Activated naive CD4-positive, alpha-beta T cell treated with anti-CD3 and anti-CD28 coated beads for 36 hours (primary cell): Measurements from ENCODE around the gene CCS. TPM values are rescaled to one million over a fixed set of nuclear protein-coding genes. Genes with fewer than 3 reads are reported as not detected.

ENCODE experiments used
- CTCF ChIA-PET: fragments of 350-600 bp; sonication (Branson Sonifier 250); formaldehyde crosslinking; loops from one replicate; lab custom pipeline; 2021; ENCODE audit warnings: antibody characterized with exemption; lab: Charles Lee
- DNase-seq: peaks from one replicate; pipeline ENCODE4 v3.0.0-alpha.2; 2020
- H3K27ac Mint-ChIP-seq: one replicate; pipeline ENCODE4 v1.8.0; 2021; ENCODE audit warnings: mild to moderate bottlenecking, mixed read lengths
- H3K27me3 Mint-ChIP-seq: one replicate; pipeline ENCODE4 v1.8.0; 2021; ENCODE audit warnings: low read depth, mixed read lengths
- H3K36me3 Mint-ChIP-seq: one replicate; pipeline ENCODE4 v1.8.0; 2021; ENCODE audit warnings: low read depth, mixed read lengths
- H3K4me1 Mint-ChIP-seq: one replicate; pipeline ENCODE4 v1.8.0; 2021; ENCODE audit warnings: low read depth, mixed read lengths
- H3K4me3 Mint-ChIP-seq: one replicate; pipeline ENCODE4 v1.8.0; 2021; ENCODE audit warnings: mild to moderate bottlenecking, moderate library complexity, mixed read lengths
- H3K9me3 Mint-ChIP-seq: one replicate; pipeline ENCODE4 v1.8.0; 2021; ENCODE audit warnings: mixed read lengths
- intact Hi-C: fragments of 100-400 bp; cut with micrococcal nuclease; formaldehyde crosslinking; loops from one replicate; pipeline ENCODE4 v1.15.1; 2023
- total RNA-seq, 2 experiments: library from RNA; stranded (reverse); gene quantifications; one replicate each; pipeline ENCODE4 v1.2.3, GENCODE V29; 2021

CCS gene
- total RNA-seq, 2 experiments from 2014 or later = 22.6 to 22.8 TPM

DNA sequence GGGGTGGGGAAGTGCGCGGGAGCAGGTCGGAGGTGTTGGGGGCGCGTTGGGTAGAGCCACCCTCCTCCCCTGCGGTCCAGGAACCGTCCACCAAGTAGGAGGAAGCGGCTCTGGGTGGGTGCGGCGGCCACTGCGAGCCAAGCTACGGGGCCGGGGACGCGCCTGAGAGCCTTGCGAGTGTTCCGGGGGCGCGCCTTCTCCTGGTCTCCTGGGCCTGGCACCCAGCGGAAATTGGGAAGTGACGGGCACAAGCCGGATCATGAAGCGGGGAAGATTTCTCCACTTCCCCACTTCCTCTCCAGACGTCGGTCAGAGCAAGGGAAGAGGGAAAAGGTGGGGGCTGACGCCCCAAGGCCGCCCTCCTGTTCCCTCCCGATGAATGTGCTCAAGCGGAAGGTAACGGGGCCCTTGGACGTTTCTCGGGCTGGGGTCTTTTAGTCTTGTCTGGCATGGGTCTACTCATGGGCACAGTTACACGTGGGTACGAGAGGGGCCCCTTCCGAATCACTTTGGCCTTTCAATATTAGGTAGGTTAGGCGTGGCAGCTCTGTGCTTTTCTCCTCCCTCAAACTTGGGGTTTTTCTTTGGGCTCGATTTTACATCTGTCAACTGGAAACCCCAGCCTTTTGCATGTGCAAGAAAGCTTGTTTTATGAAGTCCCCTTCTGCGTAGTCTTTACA lies 24.3 kb downstream of the CCS start:
- DNase-seq = peak; percentile 50
- Mint-ChIP-seq H3K27ac (peak overlapping the region; percentile 98), H3K4me1 (peaks cover 43% of the 10 kb centered on the region), H3K36me3 (peaks cover 58% of the 10 kb centered on the region), H3K9me3 (peaks cover 1% of the 10 kb centered on the region), H3K27me3 (no peaks in the 10 kb centered on the region), H3K4me3 (peak overlapping the region; percentile 98)
- intact Hi-C loops = loop anchor here (2.0 to 10.0 kb wide), 5 partner anchors 70 to 1195 kb away; partner anchors contain the start of genes ACTN3, B4GAT1, BRMS1 and NEAT1
- CTCF ChIA-PET = interaction anchor here (1.2 to 2.4 kb wide), 2 partner anchors 21 to 23 kb away, joined by 3 to 11 read pairs; partner anchors contain the start of gene RBM4

DNA sequence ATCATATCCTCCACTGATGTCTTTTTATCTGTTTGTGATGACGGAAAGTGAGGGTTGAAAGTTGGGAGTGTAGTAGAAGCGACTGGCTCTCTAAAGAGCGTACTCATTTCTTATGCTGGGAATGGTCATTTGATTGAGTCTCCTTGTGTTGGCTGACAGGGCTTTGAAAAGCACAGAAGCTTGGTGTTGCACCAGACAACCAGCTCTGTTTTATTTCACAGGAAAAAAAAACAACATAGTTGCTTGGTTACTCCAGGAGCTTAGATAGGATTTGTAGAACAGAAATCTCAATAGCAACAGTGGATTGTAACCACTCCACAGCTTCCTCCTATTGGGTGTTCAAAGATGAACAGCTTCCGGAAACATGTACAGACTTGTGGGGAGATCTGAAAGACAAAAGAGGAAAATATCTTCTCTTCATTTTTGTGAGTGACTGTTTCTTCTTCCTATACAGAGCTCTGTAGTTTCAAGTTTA lies 26.1 kb downstream of the CCS start:
- intact Hi-C loops = loop anchor here (1.0 to 10.0 kb wide), 4 partner anchors 272 to 1197 kb away; partner anchors contain the start of genes B4GAT1, BRMS1, KDM2A and NEAT1
- H3K36me3 Mint-ChIP-seq = peaks cover 76% of the 10 kb centered on the region
- CTCF ChIA-PET = interaction anchor here (0.7 to 1.5 kb wide), 5 partner anchors 19 to 41 kb away, joined by 3 to 5 read pairs (median 3); partner anchors contain the start of gene RBM4
- H3K9me3 Mint-ChIP-seq = peaks cover 1% of the 10 kb centered on the region
- H3K27ac Mint-ChIP-seq = peak overlapping the region; percentile 98
- H3K4me3 Mint-ChIP-seq = peak overlapping the region; percentile 98
- peaks cover 58% of the 10 kb centered on the region for H3K4me1 Mint-ChIP-seq
- no peaks in the 10 kb centered on the region for H3K27me3 Mint-ChIP-seq
- peak; percentile 35 for DNase-seq

DNA sequence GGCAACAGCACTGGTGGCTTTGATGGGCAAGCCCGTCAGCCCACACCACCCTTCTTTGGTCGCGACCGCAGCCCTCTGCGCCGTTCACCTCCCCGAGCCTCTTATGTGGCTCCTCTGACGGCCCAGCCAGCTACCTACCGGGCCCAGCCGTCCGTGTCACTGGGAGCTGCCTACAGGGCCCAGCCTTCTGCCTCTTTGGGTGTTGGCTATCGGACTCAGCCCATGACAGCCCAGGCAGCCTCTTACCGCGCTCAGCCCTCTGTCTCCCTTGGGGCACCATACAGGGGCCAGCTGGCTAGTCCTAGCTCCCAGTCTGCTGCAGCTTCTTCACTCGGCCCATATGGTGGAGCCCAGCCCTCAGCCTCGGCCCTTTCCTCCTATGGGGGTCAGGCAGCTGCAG lies 31.5 kb downstream of the CCS start:
- Mint-ChIP-seq H3K4me1 (peaks cover 63% of the 10 kb centered on the region), H3K9me3 (peaks cover 1% of the 10 kb centered on the region), H3K4me3 (no peak overlapping the region), H3K36me3 (peaks cover 82% of the 10 kb centered on the region), H3K27me3 (no peaks in the 10 kb centered on the region), H3K27ac (no peak overlapping the region)
- no peak for DNase-seq
- intact Hi-C loops = no loop called here
- CTCF ChIA-PET = interaction anchor here (1.2 kb wide), 1 partner anchor 32 kb away, joined by 3 read pairs; no protein-coding TSS in a partner anchor

DNA sequence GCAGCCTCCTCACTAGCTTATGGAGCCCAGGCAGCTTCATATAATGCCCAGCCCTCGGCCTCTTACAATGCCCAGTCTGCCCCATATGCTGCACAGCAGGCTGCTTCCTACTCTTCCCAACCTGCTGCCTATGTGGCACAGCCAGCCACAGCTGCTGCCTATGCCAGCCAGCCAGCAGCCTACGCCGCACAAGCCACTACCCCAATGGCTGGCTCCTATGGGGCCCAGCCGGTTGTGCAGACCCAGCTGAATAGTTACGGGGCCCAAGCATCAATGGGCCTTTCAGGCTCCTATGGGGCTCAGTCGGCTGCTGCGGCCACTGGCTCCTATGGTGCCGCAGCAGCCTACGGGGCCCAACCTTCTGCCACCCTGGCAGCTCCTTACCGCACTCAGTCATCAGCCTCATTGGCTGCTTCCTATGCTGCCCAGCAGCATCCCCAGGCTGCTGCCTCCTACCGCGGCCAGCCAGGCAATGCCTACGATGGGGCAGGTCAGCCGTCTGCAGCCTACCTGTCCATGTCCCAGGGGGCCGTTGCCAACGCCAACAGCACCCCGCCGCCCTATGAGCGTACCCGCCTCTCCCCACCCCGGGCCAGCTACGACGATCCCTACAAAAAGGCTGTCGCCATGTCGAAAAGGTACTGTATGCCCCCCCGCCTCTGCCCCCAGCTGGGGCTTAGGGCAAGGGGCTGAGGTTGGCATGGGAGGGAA lies 32.2 kb downstream of the CCS start:
- DNase-seq = no peak
- Mint-ChIP-seq H3K9me3 (no peaks in the 10 kb centered on the region), H3K4me3 (no peak overlapping the region), H3K27me3 (no peaks in the 10 kb centered on the region), H3K27ac (no peak overlapping the region), H3K4me1 (peaks cover 62% of the 10 kb centered on the region), H3K36me3 (peaks cover 83% of the 10 kb centered on the region)
- CTCF ChIA-PET = interaction anchor here (1.2 kb wide), 1 partner anchor 33 kb away, joined by 3 read pairs; no protein-coding TSS in a partner anchor
- intact Hi-C loops = no loop called here

DNA sequence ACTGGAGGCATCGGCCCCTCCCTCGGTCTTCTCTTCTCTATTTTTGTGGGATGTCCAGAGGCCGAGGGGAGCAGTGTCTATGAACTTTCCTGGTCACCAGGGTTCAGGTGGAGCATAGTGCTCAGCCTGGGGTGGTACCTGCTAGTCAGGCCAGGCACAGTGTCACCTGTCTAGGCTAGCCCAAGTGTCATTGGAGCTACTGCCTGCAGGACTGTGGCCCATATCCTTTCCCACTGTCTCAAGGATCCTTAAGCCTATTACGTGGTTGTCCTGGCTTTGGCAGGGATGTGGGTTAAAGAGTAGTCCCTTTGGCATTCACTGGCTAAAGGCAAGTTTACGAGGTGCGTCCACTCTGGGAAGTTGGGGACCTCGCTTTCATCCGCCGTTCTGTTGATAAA lies 32.8 kb downstream of the CCS start:
- Mint-ChIP-seq H3K9me3 (no peaks in the 10 kb centered on the region), H3K4me3 (no peak overlapping the region), H3K4me1 (peaks cover 59% of the 10 kb centered on the region), H3K36me3 (peaks cover 82% of the 10 kb centered on the region), H3K27ac (no peak overlapping the region), H3K27me3 (no peaks in the 10 kb centered on the region)
- intact Hi-C loops = no loop called here
- no peak for DNase-seq
- CTCF ChIA-PET = no interaction called here

DNA sequence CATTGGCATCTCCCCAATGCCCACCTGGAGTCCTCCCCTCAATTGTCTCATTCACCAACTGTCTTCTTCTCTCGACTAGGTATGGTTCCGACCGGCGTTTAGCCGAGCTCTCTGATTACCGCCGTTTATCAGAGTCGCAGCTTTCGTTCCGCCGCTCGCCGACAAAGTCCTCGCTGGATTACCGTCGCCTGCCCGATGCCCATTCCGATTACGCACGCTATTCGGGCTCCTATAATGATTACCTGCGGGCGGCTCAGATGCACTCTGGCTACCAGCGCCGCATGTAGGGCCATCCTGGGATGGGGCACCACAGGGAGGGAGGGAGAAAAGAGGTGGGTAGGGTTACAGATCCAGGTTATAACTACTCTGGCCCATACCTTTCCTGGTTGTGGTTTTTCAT lies 33.4 kb downstream of the CCS start:
- H3K9me3 Mint-ChIP-seq = no peaks in the 10 kb centered on the region
- H3K4me3 Mint-ChIP-seq = no peak overlapping the region
- H3K4me1 Mint-ChIP-seq = peaks cover 55% of the 10 kb centered on the region
- H3K36me3 Mint-ChIP-seq = peaks cover 77% of the 10 kb centered on the region
- H3K27me3 Mint-ChIP-seq = no peaks in the 10 kb centered on the region
- DNase-seq = no peak
- H3K27ac Mint-ChIP-seq = peak overlapping the region; percentile 18
- CTCF ChIA-PET = no interaction called here
- intact Hi-C loops = no loop called here

DNA sequence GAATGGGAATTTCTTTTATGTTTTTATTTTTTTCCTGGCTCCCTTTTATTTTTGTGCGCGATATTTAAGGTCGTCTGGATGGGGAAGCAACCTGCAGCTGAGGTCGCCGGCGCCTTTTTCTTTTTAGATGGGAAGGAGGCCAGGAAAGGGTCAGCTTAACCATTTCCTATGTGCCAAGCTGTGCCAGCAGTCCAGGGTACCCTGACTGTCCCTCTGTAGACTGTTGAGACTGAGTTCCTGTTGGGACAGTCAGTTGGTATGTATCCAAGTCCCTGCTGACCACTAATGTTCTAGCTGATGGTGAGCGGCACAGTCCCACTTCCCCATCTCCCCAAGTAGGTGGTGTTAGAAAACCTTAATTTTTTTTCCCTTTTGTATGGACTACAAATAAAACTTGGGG lies 33.9 kb downstream of the CCS start:
- Mint-ChIP-seq H3K27ac (peak overlapping the region; percentile 18), H3K4me3 (no peak overlapping the region), H3K36me3 (peaks cover 74% of the 10 kb centered on the region), H3K4me1 (peaks cover 52% of the 10 kb centered on the region), H3K9me3 (no peaks in the 10 kb centered on the region), H3K27me3 (no peaks in the 10 kb centered on the region)
- CTCF ChIA-PET = interaction anchor here (1.1 kb wide), 1 partner anchor 11 kb away, joined by 3 read pairs; the partner anchor contains the start of gene RBM4
- intact Hi-C loops = no loop called here
- DNase-seq = no peak

DNA sequence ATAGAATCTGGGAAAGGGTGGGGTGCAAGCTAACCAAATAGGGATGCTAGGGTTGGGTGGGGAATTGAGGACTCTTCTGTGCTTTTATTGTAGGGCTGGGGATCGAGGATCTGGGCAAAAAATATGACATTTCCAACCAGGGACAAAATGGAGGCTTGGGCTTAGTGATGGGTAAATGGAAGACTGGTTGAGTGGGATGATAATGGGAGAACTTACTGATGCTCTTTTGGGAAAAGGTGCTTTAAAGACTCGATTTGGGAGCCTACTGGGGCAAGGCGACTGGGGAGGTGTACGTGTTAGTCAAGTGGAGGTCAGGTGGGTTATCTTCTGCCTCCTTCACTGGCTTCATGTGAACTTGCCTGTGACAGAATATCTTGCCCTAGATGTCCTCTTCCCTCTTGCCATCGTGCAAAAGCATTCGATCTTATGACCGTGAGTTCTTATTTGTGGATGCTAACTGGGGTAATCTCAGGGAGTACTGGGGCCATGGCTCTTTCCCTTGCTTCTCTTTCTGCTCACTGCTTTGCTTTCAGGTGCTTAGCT lies 35.1 kb downstream of the CCS start:
- no peaks in the 10 kb centered on the region for H3K9me3 Mint-ChIP-seq
- peaks cover 74% of the 10 kb centered on the region for H3K36me3 Mint-ChIP-seq
- CTCF ChIA-PET = interaction anchor here (1.2 to 1.3 kb wide), 2 partner anchors 10 to 18 kb away, joined by 3 to 4 read pairs; no protein-coding TSS in a partner anchor
- intact Hi-C loops = no loop called here
- no peak overlapping the region for H3K4me3 Mint-ChIP-seq
- peaks cover 43% of the 10 kb centered on the region for H3K4me1 Mint-ChIP-seq
- peak overlapping the region; percentile 37 for H3K27ac Mint-ChIP-seq
- H3K27me3 Mint-ChIP-seq = no peaks in the 10 kb centered on the region
- DNase-seq = no peak

DNA sequence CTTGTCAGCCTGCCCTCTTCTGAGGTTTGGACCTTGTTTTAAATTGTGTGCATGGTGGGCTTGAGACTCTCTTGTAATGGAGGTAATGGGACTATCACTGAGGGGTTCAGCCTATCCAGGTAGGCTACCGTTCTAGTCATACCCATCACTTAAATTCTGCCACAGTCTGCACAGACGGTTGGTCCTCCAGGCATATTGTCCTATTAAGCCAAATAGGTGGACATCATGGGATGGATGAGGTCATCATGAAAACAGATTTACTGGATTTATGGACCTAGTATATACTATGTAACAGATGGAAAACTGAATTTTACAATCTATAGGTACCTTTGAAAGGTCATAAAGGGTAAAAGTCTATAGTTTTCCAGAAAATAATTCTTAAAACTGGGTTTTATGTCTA lies 36.4 kb downstream of the CCS start:
- peaks cover 69% of the 10 kb centered on the region for H3K36me3 Mint-ChIP-seq
- intact Hi-C loops = no loop called here
- H3K4me1 Mint-ChIP-seq = peaks cover 36% of the 10 kb centered on the region
- no peaks in the 10 kb centered on the region for H3K27me3 Mint-ChIP-seq
- no peak for DNase-seq
- CTCF ChIA-PET = interaction anchor here (1.2 to 1.3 kb wide), 2 partner anchors 9 to 19 kb away, joined by 3 to 4 read pairs; no protein-coding TSS in a partner anchor
- H3K4me3 Mint-ChIP-seq = no peak overlapping the region
- H3K27ac Mint-ChIP-seq = no peak overlapping the region
- H3K9me3 Mint-ChIP-seq = no peaks in the 10 kb centered on the region

DNA sequence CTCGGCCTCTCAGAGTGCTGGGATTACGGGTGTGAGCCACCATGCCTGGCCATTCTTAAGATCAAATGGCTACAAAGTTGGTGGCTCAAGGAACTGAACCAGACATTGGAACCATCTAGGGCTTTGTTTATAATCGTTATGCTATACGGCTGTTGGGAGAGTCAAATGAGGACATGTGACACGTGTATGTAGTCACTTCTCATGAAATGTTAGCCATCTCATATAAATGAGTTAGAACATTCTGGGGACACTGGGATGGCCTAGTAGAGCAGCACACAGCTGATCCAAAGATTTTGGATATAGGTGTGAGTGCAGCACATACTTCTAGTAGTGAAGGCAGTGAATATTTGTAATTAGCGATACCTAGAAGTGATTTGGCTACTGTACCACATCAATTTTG lies 38.9 kb downstream of the CCS start:
- no peak for DNase-seq
- Mint-ChIP-seq H3K36me3 (peaks cover 63% of the 10 kb centered on the region), H3K27ac (no peak overlapping the region), H3K4me1 (peaks cover 41% of the 10 kb centered on the region), H3K4me3 (no peak overlapping the region), H3K27me3 (no peaks in the 10 kb centered on the region), H3K9me3 (no peaks in the 10 kb centered on the region)
- CTCF ChIA-PET = interaction anchor here (0.5 kb wide), 1 partner anchor 165 kb away, joined by 3 read pairs; no protein-coding TSS in a partner anchor
- intact Hi-C loops = no loop called here

DNA sequence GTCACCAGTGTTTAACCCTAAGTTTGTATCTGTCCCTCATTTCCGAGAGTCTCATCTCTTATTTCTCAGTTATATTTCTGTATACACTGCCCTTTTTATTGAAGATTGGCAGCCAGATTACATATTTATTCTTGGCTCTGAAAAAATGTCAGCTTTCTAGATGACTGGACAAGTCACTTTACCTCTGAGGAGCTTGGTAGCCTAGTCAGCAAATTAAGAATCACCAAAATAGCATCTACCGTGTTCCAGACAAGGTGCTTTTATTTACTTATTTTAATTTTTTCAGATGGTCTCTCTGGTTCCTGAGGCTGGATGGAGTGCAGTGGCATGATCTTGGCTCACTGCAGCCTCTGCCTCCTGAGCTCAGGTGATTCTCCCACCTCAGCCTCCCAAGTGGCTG lies 40.0 kb downstream of the CCS start:
- Mint-ChIP-seq H3K27me3 (no peaks in the 10 kb centered on the region), H3K27ac (no peak overlapping the region), H3K4me1 (peaks cover 45% of the 10 kb centered on the region), H3K9me3 (no peaks in the 10 kb centered on the region), H3K36me3 (peaks cover 56% of the 10 kb centered on the region), H3K4me3 (no peak overlapping the region)
- DNase-seq = no peak
- CTCF ChIA-PET = no interaction called here
- intact Hi-C loops = no loop called here

DNA sequence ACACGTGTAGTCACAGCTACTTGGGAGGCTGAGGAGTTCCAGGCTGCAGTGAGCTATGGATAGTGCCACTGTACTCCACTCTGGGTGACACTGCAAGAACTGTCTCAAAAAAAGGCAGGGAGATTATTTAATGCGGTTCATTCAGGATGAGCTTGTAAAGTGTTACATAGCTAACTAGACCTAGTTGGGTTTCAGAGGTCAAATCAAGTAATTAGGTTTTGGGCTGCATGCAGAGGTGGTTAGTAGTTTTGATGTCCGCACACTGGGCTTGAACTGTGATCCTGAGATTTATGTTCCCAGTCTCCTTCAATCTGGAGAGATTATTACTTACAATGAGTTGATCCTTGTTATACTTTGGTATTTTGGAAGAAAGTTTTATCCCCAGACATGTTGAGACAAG lies 43.4 kb downstream of the CCS start:
- no peak overlapping the region for H3K4me3 Mint-ChIP-seq
- peaks cover 62% of the 10 kb centered on the region for H3K36me3 Mint-ChIP-seq
- intact Hi-C loops = loop anchor here (5.0 kb wide), 1 partner anchor 229 kb away; no protein-coding TSS in a partner anchor
- no peak for DNase-seq
- H3K27ac Mint-ChIP-seq = peak overlapping the region; percentile 20
- no peaks in the 10 kb centered on the region for H3K9me3 Mint-ChIP-seq
- CTCF ChIA-PET = interaction anchor here (0.6 to 1.2 kb wide), 5 partner anchors 38 to 259 kb away, joined by 3 read pairs; no protein-coding TSS in a partner anchor
- H3K27me3 Mint-ChIP-seq = no peaks in the 10 kb centered on the region
- H3K4me1 Mint-ChIP-seq = peaks cover 50% of the 10 kb centered on the region
